Endothelial cell (in vitro differentiated cells): ENCODE results near the gene DYNC1LI2. TPM values are rescaled to one million over a fixed set of nuclear protein-coding genes. Genes with fewer than 3 reads are reported as not detected.
A peak's percentile ranks its signal among the peaks of the same experiment; 100 is the strongest.

ENCODE experiments used
- DNase-seq: peaks from one replicate; pipeline ENCODE4 v3.0.0; 2021; ENCODE audit warnings: low spot score
- H3K27ac Mint-ChIP-seq: one replicate; pipeline ENCODE4 v1.8.0; 2021; ENCODE audit warnings: mixed read lengths, inconsistent platforms; ENCODE audit not compliant: unreplicated experiment
- H3K27me3 Mint-ChIP-seq: one replicate; pipeline ENCODE4 v1.8.0; 2021; ENCODE audit warnings: mild to moderate bottlenecking, moderate library complexity, mixed read lengths, inconsistent platforms; ENCODE audit not compliant: unreplicated experiment
- H3K36me3 Mint-ChIP-seq: one replicate; pipeline ENCODE4 v1.8.0; 2021; ENCODE audit warnings: mild to moderate bottlenecking, low read depth, mixed read lengths, inconsistent platforms; ENCODE audit not compliant: unreplicated experiment
- H3K4me1 Mint-ChIP-seq: one replicate; pipeline ENCODE4 v1.8.0; 2021; ENCODE audit warnings: mild to moderate bottlenecking, mixed read lengths, inconsistent platforms; ENCODE audit not compliant: unreplicated experiment
- H3K4me3 Mint-ChIP-seq: one replicate; pipeline ENCODE4 v1.8.0; 2021; ENCODE audit warnings: mild to moderate bottlenecking, mixed read lengths, inconsistent platforms; ENCODE audit not compliant: unreplicated experiment
- H3K9me3 Mint-ChIP-seq: one replicate; pipeline ENCODE4 v1.8.0; 2021; ENCODE audit warnings: mixed read lengths, inconsistent platforms; ENCODE audit not compliant: unreplicated experiment
- total RNA-seq: library from RNA; stranded (reverse); fragmentation: NEBNext Ultra II Directional; extraction: Animal tissue kit (Norgen Biotek cat#: 25700); gene quantifications from one replicate; pipeline ENCODE4 v1.2.1, GENCODE V29; 2021; ENCODE audit not compliant: unreplicated experiment
- TF ChIP-seq, protein P1 (sequence below): fragments of 200-600 bp; sonication (generic); IDR thresholded peaks from one replicate; pipeline ENCODE4 v1.5.0; 2021; ENCODE audit warnings: antibody characterized with exemption; ENCODE audit not compliant: unreplicated experiment

Gene DYNC1LI2
- total RNA-seq, 1 donor from 2014 or later: 138 TPM

GRCh38 chr16:66728804-66729203 is 22.6 kb downstream of the DYNC1LI2 start:
- Mint-ChIP-seq H3K9me3 (no peaks in the 10 kb centered on the region), H3K36me3 (peaks cover 42% of the 10 kb centered on the region), H3K4me1 (no peaks in the 10 kb centered on the region), H3K27ac (no peak overlapping the region), H3K27me3 (peaks cover 2% of the 10 kb centered on the region), H3K4me3 (no peak overlapping the region)
- DNase-seq: no peak
- TF ChIP-seq, protein P1, sequence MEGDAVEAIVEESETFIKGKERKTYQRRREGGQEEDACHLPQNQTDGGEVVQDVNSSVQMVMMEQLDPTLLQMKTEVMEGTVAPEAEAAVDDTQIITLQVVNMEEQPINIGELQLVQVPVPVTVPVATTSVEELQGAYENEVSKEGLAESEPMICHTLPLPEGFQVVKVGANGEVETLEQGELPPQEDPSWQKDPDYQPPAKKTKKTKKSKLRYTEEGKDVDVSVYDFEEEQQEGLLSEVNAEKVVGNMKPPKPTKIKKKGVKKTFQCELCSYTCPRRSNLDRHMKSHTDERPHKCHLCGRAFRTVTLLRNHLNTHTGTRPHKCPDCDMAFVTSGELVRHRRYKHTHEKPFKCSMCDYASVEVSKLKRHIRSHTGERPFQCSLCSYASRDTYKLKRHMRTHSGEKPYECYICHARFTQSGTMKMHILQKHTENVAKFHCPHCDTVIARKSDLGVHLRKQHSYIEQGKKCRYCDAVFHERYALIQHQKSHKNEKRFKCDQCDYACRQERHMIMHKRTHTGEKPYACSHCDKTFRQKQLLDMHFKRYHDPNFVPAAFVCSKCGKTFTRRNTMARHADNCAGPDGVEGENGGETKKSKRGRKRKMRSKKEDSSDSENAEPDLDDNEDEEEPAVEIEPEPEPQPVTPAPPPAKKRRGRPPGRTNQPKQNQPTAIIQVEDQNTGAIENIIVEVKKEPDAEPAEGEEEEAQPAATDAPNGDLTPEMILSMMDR: no peak

GRCh38 chr16:66728117-66728787 is 23.2 kb downstream of the DYNC1LI2 start:
- no peak for DNase-seq
- Mint-ChIP-seq H3K4me1 (no peaks in the 10 kb centered on the region), H3K4me3 (no peak overlapping the region), H3K9me3 (no peaks in the 10 kb centered on the region), H3K27ac (no peak overlapping the region), H3K27me3 (peaks cover 2% of the 10 kb centered on the region), H3K36me3 (peaks cover 43% of the 10 kb centered on the region)
- TF ChIP-seq, protein P1: peak; percentile 72

DNA sequence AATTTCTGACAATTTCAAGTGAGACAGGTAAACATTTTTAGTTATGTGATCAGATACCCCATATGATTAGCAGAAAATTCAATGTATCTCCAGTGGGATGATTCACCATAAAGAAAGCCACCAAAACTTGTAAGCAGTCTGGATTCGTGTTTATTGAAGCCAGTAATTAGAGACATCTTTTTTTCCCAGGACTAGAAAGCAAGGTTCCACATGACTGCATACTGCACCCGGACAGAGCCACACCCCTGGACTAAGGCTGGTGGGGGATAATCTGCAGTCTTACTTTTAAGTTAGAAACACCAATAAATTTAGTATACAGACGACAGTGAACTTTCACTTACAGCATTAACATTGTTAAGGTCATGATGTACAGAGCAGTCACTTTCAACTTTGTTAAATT is 30.6 kb downstream of the DYNC1LI2 start:
- Mint-ChIP-seq H3K9me3 (no peaks in the 10 kb centered on the region), H3K4me3 (no peak overlapping the region), H3K27me3 (no peaks in the 10 kb centered on the region), H3K36me3 (peaks cover 20% of the 10 kb centered on the region), H3K4me1 (no peaks in the 10 kb centered on the region), H3K27ac (no peak overlapping the region)
- TF ChIP-seq, protein P1: no peak
- no peak for DNase-seq

- no peak for DNase-seq
- Mint-ChIP-seq H3K9me3 (no peaks in the 10 kb centered on the region), H3K4me3 (no peak overlapping the region), H3K36me3 (peaks cover 15% of the 10 kb centered on the region), H3K4me1 (no peaks in the 10 kb centered on the region), H3K27me3 (peaks cover 1% of the 10 kb centered on the region), H3K27ac (no peak overlapping the region)
- TF ChIP-seq, protein P1: no peak
Measured at GRCh38 chr16:66719246-66719645, 32.2 kb downstream of the DYNC1LI2 start.

GRCh38 chr16:66717776-66718175 is 33.6 kb downstream of the DYNC1LI2 start:
- Mint-ChIP-seq H3K27ac (no peak overlapping the region), H3K27me3 (peaks cover 1% of the 10 kb centered on the region), H3K36me3 (peaks cover 4% of the 10 kb centered on the region), H3K4me3 (no peak overlapping the region), H3K9me3 (no peaks in the 10 kb centered on the region), H3K4me1 (no peaks in the 10 kb centered on the region)
- TF ChIP-seq, protein P1: no peak
- no peak for DNase-seq
